ENCODE data around the gene ABCC5.

DNA sequence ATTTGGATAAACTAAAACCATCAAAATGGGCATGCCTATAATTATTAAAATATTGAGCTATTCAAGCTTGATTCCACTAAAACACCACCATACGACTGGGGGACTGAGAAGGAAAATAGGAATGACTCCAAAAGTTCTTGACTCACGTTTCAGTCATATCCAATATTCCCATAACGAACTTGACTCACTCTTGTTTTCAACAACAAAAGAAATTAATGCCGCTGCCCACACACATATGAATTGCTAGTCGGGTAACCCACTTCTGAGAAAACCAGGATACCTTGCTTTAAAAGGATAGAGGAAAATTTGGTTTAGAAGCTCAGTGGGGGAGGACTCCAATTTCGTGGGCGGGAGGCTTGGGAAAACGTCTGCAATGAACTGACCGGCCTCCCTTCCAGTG lies 40.3 kb upstream of the ABCC5 start:
- no peak for TF ChIP-seq GATA2 (IDR thresholded peaks at IDR 0.05; ENCODE audit: low read depth, low read length)
- no peak for TF ChIP-seq GATA3 (IDR thresholded peaks at IDR 0.05; ENCODE audit: low read depth, low read length)

Data from SH-SY5Y (cell line).